ENCODE data around the gene LMX1A.

LMX1A gene

DNA sequence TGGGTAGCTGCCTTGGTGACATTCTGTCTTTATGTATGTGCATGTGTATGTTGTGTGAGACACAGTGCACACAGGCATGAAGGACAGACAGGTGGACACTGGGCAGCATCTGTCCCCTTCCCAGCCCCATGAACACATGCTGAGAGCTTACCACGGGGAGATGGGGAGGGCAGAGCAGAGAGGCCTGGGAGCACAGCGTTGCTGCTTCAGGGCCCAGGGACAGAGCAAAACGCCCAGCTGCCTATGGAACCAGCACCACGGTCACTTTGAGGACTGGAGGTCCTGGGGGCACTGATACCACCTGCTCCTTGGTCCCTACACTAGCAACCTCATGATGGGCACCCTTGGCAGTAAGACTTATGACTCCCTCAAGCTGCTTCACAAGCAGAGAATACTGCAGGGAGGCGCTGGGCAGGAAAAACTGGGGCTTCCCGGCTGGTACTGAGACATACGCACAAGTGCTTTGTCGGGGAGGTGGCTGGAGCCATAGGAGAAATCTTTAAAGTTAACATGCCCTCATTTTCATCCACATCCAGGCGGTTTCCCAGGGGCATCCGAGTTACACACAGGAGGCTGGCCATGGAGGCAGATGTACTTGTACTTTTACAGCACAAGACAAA, 40.3 kb downstream of the LMX1A start:
- no peak for DNase-seq

DNA sequence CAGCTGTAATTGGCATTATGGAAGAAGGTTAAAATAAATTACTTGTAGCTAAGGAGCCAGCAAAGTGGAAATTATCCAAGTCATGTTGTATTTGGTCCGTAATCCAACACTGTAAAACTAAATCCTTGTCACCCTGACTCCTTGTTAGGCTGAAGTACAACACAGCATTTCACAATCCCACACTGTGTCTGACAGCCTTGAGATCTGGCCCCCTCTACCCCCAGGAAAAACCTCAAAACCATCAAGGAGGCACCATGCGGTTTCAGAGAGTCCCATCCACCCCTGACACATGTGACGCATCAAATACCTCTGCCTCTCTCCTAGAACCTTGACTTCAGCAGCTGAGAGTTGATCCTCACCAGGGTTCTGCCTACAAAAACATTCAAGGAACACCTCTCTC, 41.0 kb downstream of the LMX1A start:
- no peak for DNase-seq

DNA sequence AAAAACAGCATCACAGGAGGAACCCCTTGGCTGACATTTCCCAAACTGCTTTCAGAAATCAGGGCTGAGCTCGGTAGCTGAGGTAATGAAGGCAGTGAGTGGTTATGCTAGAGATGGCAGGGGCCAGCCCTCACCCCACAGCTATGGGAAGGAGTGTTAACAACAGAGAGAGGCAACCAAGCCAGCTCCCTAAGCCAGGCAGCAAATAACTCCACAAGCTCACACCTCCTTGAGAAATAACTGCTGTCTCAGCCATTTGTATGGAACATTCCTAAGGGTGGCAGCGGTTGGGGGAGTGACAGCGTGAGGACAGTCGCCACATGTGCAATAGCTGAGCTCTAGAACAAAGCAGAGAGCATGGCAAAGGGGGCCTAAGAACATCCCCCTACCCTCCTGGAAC, 42.6 kb downstream of the LMX1A start:
- DNase-seq = no peak

DNA sequence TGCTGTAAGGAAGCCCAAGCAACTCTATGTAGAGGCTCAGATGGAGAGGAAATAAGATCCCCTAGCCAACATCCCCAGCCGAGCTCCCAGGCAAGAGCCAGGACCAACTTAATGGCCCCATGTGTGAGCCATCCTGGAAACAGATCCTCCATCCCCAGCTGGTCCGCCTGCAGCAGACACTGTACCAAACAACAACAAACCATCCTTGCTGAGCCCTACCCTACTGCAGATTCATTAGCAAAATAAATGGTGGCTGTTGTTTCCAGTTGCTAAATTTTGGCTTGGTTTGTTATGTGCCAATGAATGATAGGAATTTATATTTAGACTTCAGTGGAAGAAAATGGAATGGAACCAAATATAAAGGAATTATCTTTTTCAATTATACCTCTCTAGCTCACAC, 43.9 kb downstream of the LMX1A start:
- no peak for DNase-seq

DNA sequence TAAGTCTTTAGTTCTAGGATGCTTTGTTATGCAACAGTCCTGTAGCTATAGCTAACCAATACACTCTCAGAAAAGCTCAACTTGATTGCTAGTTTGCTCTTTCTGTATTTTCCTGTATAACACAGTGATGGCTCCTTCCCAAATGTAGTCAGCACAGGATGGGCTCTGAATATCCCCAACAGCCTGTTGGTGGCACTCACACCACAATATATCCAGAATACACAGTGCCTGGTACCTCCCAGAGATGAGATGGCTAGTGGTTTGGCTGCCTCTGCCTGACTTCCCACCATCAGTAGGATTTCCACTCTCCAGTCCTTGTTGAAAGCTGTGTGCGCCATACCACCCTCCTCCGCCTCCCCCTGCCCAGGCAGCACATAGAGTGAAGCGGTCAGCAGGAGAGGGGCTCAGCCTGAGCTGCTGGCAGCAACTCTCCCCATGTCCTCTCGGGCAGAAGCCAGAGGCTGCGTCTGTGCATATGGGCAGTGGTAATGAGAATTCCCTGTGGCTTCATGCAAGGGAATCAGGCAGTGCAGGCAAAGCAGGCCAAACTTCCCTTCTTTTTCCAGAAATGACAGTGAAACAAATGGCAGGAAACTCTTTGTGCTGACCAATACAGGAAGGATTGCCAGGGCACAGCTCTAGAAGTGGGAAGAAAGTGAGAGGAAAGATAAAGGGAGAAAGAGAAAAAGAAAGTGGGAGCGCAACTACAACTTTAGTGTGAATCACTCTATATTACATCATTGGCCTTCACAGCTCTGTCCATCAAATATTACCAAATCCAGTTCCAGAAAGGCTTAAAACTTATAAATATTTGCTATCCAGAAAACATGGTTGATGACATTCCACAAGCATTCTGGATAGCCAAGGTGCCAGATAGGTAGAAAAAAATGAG, 49.7 kb downstream of the LMX1A start:
- no peak for DNase-seq

DNA sequence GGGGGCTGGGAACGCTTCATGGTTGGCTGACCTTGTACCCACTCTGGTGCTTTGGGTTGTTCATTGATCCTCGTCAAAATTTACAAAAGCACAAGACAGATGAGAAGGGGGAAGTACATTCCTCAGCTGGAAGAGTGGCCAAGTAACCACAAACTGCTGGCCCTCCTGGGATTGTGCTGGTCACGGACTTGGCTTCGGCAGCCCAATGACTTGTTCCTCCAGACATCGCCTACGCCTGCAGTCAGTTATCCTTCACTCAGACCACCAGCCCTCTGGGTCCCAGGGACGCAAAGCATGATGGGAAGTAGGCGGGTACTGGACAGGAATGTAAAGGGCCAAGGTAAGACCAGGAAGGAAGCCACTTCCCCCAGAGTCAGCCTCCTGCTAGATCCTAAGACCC, 53.1 kb downstream of the LMX1A start:
- no peak for DNase-seq

DNA sequence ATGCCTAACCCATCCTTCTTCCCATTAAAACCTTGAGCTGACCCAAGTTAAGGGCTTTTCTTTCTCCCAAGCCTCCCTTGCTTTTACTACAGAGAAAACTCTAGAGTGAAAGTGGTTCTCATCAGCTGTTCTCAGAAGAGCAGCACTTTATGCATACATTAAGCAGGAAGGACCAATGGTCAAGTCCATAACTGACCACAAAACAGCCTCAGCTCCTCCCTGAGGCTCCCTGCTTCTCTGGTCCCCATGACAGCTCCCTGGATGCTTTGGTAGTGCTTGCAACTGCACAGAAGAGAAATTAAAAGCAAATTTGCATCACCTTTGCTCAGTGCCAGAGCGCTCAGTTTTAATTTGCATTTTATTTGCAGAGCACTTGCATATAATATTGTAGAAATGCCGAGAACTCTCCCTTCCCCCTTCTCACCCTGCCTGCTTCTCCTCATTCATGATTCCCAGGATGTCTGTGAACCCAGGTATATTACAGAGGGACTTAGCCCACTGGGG, 56.1 kb downstream of the LMX1A start:
- DNase-seq = no peak

DNA sequence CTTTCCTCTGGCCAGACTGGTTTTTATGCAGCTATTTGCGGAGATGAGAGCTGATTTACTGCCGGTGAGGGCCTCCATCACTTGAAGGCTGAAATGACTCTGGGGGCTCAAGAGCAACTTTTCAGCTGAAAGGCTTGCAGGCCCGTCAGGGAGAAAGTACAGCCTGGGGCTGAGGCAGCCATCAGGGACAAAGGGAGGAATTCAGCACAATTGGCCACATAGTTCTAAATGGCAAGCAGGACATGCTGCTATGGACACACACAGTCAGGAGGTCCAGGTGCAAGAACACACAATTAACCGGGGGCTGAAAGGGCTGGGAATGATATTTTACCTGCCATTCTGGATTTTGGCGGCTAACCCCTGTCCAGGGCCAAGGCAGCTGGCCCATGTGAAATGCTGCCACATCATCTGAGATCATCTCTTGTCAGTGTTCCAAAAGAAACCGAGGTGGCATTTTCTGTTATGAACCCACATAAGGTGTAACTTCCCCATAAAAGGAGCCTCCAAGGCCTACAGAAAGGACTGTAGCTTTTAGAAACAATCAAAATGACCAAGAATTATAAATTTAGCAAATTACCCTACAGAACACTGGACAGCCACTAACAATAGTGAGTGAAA, 58.2 kb downstream of the LMX1A start:
- DNase-seq = no peak

DNA sequence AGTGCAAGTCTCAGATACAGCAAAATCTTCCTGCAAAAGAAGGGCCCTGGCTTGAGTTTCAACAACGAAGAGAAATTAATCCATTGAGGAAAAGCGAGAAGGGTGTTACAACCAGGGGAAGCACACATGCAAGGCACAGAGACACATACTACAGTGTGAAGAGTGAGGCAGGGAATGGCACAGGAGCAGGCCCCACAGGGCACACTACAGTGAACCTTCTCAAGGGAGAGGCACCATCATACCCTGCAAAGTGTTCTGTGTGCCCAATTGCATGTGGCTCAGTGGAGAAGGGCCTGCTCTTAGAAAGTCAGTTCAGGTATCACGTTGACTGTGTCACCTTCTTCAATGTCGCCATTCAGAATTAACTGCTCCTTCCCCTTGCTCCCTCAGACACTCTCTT, 60.3 kb downstream of the LMX1A start:
- no peak for DNase-seq

DNA sequence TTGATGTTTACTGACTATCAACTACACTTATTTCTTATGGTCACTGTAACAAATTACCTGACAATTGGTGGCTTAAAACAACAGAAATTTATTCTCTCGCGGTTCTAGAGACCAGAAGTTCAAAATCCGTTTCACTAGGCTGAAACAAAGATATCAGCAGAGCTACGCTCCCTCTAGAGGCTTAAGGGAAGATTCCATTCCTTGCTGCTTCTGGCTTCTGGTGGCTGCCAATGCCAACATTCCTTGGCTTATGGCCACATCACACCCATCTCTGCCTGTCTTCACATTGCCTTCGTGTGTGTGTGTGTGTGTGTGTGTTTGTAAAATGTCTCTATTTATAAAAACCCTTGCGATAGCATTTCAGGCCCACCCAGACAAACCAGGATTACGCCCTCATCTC, 66.4 kb downstream of the LMX1A start:
- DNase-seq = no peak

DNA sequence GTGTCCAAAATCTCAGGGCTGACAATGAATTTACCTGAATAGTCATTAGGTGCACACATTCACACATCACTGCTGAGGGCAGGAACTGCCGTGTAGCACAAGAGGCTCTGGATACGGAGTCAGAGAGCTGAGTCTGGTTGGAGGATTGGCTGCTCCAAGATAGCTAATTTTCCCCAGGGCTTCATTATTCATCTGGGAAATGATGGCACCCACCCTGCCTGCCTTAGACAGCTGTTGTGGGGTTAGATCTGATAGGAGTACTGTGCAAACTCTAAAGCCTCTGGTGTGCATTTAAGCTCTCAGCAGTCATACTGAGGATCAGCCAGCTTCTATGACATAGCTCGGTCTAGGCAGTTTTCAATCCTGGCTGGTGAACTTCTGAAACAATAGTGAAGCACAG, 67.0 kb downstream of the LMX1A start:
- no peak for DNase-seq

DNA sequence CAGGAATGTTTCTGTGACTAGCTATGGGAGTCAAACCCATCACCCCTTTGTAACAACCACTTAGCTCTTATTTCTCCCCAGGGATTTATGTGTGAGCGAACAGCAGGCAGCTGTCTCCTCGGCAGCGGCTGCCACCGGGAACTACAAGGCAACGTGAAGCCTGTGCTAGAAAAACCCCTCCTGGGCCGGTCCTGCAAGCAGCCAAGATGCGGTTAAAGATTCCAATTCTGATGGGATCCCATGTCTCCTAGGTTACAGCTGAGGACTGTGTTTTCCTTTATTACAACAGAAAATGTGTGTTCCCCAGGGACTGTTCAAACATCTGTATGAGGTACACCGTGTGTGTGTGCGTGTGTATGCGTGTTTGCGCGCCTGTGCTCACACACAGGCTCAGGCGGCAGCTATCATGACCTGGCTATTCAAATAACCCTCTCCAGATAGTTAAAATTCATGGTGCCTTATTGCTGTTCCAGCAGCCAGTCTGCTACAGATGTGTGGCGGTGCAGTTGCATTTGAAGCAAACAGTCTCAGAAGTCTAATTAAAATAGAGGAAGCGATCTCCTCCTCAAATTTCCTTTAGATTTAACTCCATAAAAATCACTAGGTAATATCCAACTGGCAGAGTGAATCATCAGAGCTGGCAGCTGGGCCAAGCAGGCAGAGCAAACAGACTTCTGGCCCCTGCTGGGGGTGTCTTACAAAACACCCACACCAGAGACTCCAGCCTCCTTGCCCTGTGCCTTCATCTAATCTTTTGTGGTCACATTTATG, 68.0 kb downstream of the LMX1A start:
- DNase-seq = no peak

DNA sequence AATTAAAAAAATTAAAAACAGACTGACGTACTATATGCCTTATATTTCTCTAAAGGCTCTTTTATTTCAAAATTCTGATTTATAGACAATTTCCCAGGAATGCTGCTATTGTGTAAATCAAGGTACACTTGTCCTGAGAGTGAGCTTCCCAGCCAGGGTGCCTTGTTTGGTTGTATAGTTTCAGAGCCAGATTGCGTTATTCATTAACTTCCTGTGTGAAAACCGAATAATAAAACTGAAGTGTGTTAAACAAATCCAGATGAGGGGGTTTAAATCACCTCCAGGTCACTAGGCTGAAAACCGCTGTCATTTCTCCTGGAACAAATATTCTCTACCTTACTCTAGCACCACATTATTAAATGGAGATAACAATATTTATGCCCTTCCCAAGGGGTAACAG, 68.7 kb downstream of the LMX1A start:
- DNase-seq = no peak

DNA sequence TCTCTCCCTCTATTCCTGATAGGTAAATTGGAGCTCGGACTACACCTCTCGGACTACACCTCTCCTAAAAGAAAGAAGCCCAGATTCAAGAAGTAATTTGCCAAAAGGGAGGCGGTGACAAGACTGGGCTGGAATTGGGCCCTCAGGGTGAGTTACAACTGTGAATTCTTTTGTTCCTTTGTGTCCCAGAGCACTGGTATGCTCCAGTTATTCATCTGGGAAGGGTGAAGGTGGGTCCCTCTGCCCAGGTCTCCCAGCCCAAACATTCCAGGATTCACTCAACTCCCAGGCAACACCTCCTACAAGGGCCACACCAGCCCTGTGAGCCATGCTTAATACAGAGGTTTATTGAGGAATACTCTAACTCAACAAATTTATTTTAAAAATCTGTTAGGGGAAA, 69.2 kb downstream of the LMX1A start:
- DNase-seq = no peak

DNA sequence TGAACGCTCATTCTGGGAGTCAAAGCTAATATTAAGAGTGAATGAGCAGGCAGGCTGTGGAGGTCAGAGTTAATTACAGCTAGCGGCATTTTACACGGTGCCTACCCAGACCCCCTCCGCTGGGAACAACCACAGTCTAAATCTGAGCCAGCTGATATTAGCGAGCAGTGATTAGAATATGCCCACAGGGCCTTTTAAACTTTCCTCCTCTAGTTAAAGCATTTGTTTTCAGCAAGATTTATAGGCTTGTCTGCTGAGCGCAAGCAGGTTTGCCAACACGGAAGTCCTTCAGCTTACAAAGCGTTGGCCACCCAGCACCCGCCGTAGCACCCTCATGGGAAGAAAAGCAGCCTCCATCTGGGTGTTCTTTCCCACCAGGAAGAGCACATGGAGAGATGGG, 72.1 kb downstream of the LMX1A start:
- DNase-seq = no peak

DNA sequence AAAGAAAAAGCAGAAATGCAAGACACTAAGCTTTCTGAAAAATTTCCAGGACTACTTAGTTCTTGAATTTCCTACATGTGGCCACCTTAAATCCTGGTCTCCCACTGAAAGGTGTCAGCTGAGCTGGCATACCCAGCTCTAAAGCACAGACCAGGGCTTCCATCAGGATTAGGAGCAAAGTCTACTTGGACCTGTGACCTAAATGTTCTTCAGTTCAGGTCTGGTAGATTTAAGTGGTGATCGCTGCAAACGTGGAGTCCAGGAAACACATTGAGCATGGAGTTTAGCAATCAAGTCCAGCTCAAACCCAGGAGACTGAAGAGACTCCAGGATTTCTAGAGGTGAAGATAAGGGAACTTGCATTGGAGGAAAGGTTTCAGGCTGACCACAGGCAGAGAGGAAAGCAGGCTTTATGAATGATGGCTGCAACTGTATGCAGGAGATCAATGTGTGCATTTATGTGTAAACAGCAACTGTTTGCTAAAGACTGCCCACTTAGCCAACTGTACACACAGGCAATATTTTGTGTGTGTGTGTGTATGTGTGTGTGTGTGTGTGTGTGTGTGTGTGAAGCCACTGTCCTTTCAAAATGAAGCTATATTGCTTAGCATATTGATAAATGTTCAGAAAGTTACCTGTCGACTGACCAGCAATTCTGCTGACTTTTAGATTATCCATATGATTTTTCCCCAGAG, 75.2 kb downstream of the LMX1A start:
- DNase-seq = no peak

DNA sequence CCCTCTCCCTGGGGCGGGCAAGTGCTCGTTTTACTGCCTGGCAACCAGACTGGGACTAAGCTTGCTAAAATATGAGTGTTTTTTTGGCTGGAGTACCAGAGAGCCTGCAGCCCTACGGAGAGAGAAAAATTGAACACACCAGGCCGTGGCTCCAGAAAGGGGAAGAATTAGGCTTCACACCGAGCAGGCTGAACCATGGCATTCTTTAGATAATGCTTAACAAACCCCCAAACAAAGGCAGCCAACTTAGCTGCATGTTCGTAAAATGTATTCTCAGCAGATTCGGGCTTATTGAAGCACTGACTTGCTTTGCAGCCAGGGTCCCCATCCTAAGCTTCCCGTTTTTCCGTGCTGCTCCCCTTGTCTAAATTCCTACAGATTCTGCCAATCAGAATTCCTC, 76.6 kb downstream of the LMX1A start:
- DNase-seq = no peak

DNA sequence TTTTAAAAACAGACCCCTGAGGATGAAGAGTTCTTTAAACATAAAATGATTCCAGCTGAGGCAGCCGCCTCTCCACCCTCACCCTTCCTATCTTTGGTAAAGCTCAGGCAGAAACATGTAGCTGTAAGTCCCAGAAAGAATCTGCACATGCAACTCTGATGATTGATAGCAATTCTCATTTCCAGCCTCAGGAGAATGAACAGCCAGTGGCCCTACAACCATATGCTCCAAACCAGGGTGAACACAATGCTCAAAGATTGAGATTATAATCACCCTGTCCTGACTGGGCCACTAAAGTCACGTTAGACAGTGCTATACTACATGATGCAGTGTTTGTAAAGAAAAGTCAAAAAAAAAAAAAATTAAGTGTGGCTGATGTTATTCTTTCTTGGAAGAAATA, 80.2 kb downstream of the LMX1A start:
- no peak for DNase-seq

DNA sequence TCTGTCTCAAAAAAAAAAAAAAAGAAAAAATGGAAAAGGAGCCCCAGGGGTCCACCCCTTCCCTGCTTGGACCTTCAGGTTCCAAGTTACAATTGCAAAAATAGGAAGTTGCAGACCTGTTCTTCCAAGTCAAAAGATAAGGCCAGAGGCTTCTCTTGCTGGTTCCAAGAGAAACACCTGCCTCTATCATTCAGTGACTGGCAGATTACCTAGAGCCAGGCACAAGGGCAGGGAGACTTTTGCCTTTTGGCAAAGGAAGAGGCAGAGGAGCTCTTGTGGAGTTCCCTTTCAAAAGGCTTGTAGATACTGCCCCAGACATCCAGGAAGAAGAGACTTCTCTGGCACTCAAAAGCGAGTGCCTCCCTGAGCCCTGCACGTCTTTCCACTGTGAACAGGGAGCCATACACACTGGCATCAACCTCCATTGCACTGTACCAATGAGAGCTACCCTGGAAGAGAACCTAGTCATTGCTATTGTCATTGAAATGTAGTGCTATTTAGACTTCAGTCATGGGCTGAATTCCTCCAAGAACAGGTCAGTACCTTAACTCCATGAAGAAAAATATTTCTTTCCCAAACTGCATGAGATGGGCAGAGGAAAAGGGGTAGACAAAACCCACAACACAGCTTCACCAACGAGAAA, 91.2 kb downstream of the LMX1A start:
- DNase-seq = no peak

DNA sequence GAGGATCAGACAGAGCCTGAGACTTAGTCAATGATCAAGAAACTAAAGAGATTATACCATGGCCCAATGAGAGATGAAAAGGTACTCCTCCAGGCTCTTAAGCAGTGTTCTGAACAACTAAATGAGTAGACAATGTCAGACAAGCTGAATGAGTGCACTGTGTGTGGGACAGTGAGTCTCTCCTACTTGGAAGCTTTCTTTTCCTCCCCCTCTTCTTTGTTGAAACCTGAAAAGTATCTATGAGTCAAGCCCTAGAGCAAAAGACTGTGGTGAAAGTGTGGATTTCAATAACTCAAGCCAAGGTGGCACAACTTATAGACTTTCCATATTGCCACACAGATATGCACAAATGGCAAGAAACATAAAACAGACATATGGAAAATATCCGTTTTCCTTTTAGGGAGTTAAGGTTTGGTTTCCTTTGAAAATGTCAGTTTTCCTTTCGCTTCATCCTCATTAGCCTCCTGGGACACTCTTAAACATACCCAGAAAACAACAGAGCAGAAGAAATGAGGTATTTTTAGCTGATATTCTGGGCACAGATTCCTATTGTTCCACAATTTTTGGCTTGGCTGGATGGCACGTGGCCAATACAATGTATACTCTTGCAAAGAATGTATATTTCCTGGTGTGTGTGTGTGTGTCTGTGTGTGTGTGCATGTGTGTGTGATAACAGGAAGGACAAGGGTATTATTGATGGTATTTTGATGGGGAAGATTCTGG, 96.6 kb downstream of the LMX1A start:
- no peak for DNase-seq

DNA sequence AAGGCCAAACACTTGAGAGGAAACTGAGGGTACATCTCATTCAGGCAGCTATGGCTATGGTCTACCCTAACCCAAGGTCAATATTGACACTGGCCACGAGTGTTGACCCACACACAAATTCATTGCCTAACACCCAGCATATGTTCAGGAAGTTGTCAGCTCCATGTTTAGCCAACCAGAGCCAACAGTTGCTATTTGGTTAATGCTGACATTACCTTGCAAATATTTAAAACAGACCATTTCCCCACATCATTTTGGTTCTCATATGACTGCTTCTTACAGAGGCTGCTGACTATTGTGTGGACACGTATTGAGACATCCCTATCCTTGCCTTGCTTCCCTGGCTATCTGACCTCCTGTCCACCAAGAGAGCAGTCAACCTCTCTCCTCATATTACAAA, 97.3 kb downstream of the LMX1A start:
- no peak for DNase-seq
